ENCODE measurements around the gene SNRPD3. TPM values are rescaled to one million over a fixed set of nuclear protein-coding genes. Genes with fewer than 3 reads are reported as not detected.
A peak's percentile ranks its signal among the peaks of the same experiment; 100 is the strongest.
"Not testable (repeated sequence)": the region's sequence is repeated elsewhere in the genome, so short reads cannot be mapped to it uniquely, and the experiment has no call there.

Gene SNRPD3
- total RNA-seq, 6 donors from 2014 or later: 66.8 to 119 (median 84.8) TPM

- 85 to 100% methylated on average over 2 of the region's 2 CpGs for WGBS, 2 donors
- H3K36me3 ChIP-seq: no peaks in the 10 kb centered on the region
- no peak overlapping the region for H3K27ac ChIP-seq
- H3K27me3 ChIP-seq: no peaks in the 10 kb centered on the region
- TF ChIP-seq POLR2A (IDR thresholded peaks at IDR 0.05) (no peak), POLR2AphosphoS5 (IDR thresholded peaks at IDR 0.05) (no peak), CTCF (IDR thresholded peaks at IDR 0.05) (no peak), EP300 (IDR thresholded peaks at IDR 0.05) (no peak)
- ATAC-seq (ENCODE audit: low FRiP score in 2 of 2) (no peak), DNase-seq (no peak)
- H3K9me3 ChIP-seq: no peaks in the 10 kb centered on the region
- H3K4me3 ChIP-seq: no peak overlapping the region
- H3K4me1 ChIP-seq: peaks cover 13 to 17% (median 15%) of the 10 kb centered on the region in 4 donors
Measured at GRCh38 chr22:24526191-24526590, 29.6 kb upstream of the SNRPD3 start.

GRCh38 chr22:24529898-24530297 lies 25.9 kb upstream of the SNRPD3 start:
- no peak overlapping the region for H3K27ac ChIP-seq
- no peak for DNase-seq
- H3K27me3 ChIP-seq: no peaks in the 10 kb centered on the region
- no peak overlapping the region for H3K4me3 ChIP-seq
- H3K36me3 ChIP-seq: no peaks in the 10 kb centered on the region
- H3K4me1 ChIP-seq: peaks cover 7 to 14% (median 10%) of the 10 kb centered on the region in 4 donors
- 74% methylated on average over 2 of the region's 2 CpGs for WGBS, 2 donors
- H3K9me3 ChIP-seq: no peaks in the 10 kb centered on the region
- ATAC-seq (ENCODE audit: low FRiP score in 2 of 2): no peak
- TF ChIP-seq POLR2A (IDR thresholded peaks at IDR 0.05): no peak
- no peak for TF ChIP-seq EP300 (IDR thresholded peaks at IDR 0.05)
- no peak for TF ChIP-seq CTCF (IDR thresholded peaks at IDR 0.05)
- no peak for TF ChIP-seq POLR2AphosphoS5 (IDR thresholded peaks at IDR 0.05)

GRCh38 chr22:24530968-24531367 lies 24.8 kb upstream of the SNRPD3 start:
- WGBS, 2 donors: 89 to 90% methylated on average over 3 of the region's 3 CpGs
- H3K36me3 ChIP-seq; ATAC-seq (ENCODE audit: low FRiP score in 2 of 2); H3K9me3 ChIP-seq; H3K4me3 ChIP-seq; H3K27ac ChIP-seq; H3K4me1 ChIP-seq; DNase-seq; H3K27me3 ChIP-seq: not testable (repeated sequence)

- peak; percentile 36 to 69 for ATAC-seq (ENCODE audit: low FRiP score in 2 of 2)
- Histone ChIP-seq H3K27ac (peak overlapping the region in 2 of 4 donors; percentile 28 to 38), H3K4me1 (peaks cover 0 to 7% (median 2%) of the 10 kb centered on the region in 4 donors), H3K4me3 (no peak overlapping the region), H3K27me3 (no peaks in the 10 kb centered on the region), H3K9me3 (no peaks in the 10 kb centered on the region), H3K36me3 (no peaks in the 10 kb centered on the region)
- peak in 1 of 2 donors; percentile 47 for DNase-seq
- TF ChIP-seq CTCF (IDR thresholded peaks at IDR 0.05) (no peak), EP300 (IDR thresholded peaks at IDR 0.05) (peak in 1 of 4 donors; percentile 29)
- WGBS, 2 donors: 73% methylated on average over 1 of the region's 1 CpG; no CpG with 5 or more reads in 1 of the 2 donors
Measured at GRCh38 chr22:24532075-24532474, 23.7 kb upstream of the SNRPD3 start.

- WGBS, 2 donors: 94 to 100% methylated on average over 3 to 4 of the region's 4 CpGs
- no peak for ATAC-seq (ENCODE audit: low FRiP score in 2 of 2)
Measured at GRCh38 chr22:24535348-24535747, 20.5 kb upstream of the SNRPD3 start.

More at GRCh38 chr22:24535348-24535747, 20.5 kb upstream of the SNRPD3 start:
- Histone ChIP-seq H3K27ac (no peak overlapping the region), H3K27me3 (no peaks in the 10 kb centered on the region), H3K4me3 (no peak overlapping the region), H3K36me3 (peaks cover 8 to 23% (median 14%) of the 10 kb centered on the region in 4 donors), H3K4me1 (peaks cover 0 to 7% (median 2%) of the 10 kb centered on the region in 4 donors), H3K9me3 (no peaks in the 10 kb centered on the region)
- no peak for TF ChIP-seq POLR2A (IDR thresholded peaks at IDR 0.05)
- TF ChIP-seq POLR2AphosphoS5 (IDR thresholded peaks at IDR 0.05): no peak
- no peak for TF ChIP-seq EP300 (IDR thresholded peaks at IDR 0.05)
- TF ChIP-seq CTCF (IDR thresholded peaks at IDR 0.05): no peak
- DNase-seq: no peak
